Breast epithelium (tissue), 4 donors: ENCODE results near the gene GRIP1. TPM values are rescaled to one million over a fixed set of nuclear protein-coding genes. Genes with fewer than 3 reads are reported as not detected.

Experiments
- DNase-seq, 2 donors: peaks; one replicate each; pipeline ENCODE4 v3.0.0-alpha.2; 2019; ENCODE audit warnings: low spot score in 2 of 2
- H3K27ac ChIP-seq, 2 donors: fragments of 200-600 bp; sonication (generic) in 1 of 2; one replicate each; pipeline ENCODE4 v1.5.1; 2016 to 2019; ENCODE audit warnings: mild to moderate bottlenecking in 1 of 2
- H3K27me3 ChIP-seq, 2 donors: fragments of 200-600 bp; sonication (generic) in 1 of 2; one replicate each; pipeline versions ENCODE4 v1.5.1 to v1.6.0; 2017 to 2019; ENCODE audit warnings: control low read depth in 1 of 2, mild to moderate bottlenecking in 1 of 2
- H3K36me3 ChIP-seq: fragments of 200-600 bp; one replicate; pipeline ENCODE4 v1.5.1; 2019
- H3K4me1 ChIP-seq, 2 donors: fragments of 200-600 bp; sonication (generic); one replicate each; pipeline ENCODE4 v1.5.1; 2016 to 2019; ENCODE audit warnings: control low read depth in 1 of 2
- H3K4me3 ChIP-seq, 3 donors: fragments of 200-600 bp; sonication (generic); 1 replicate in 2 of 3; 2 replicates in 1 of 3; pipeline ENCODE4 v1.5.1; 2016 to 2019; ENCODE audit warnings: mild to moderate bottlenecking in 3 of 3, moderate library complexity in 2 of 3
- H3K9me3 ChIP-seq, 2 donors: fragments of 200-600 bp; sonication (generic) in 1 of 2; one replicate each; pipeline ENCODE4 v1.5.1; 2016 to 2019; ENCODE audit warnings: control low read depth in 1 of 2
- CTCF ChIP-seq, 3 donors: fragments of 450-650 bp; IDR thresholded peaks; one replicate each; pipeline ENCODE4 v1.5.1; 2016 to 2017; ENCODE audit warnings: antibody characterized with exemption in 3 of 3, mild to moderate bottlenecking in 3 of 3, moderate library complexity in 3 of 3
- POLR2A ChIP-seq: fragments of 450-650 bp; IDR thresholded peaks from one replicate; pipeline ENCODE4 v1.6.1; 2016; ENCODE audit warnings: antibody characterized with exemption, mild to moderate bottlenecking, moderate library complexity
- POLR2AphosphoS5 ChIP-seq, 3 donors: sonication (generic); formaldehyde crosslinking; IDR thresholded peaks; one replicate each; pipeline ENCODE4 v1.6.1; 2017; ENCODE audit warnings: antibody characterized with exemption in 3 of 3
- intact Hi-C: fragments of 100-400 bp; cut with DNase I; formaldehyde crosslinking; loops from one replicate; pipeline ENCODE4 v1.15.1; 2023; ENCODE audit warnings: low total_unique reads
- total RNA-seq, 3 donors: library from RNA; depleted of rRNA; stranded (reverse); fragments of >200 nt; gene quantifications; one replicate each; pipeline ENCODE4 v1.1.0, GENCODE V29; 2016

The GRIP1 gene
- total RNA-seq, 3 donors from 2014 or later: 0.48 to 6.3 (median 2.9) TPM

- TF ChIP-seq POLR2AphosphoS5 (IDR thresholded peaks at IDR 0.05) (no peak), CTCF (IDR thresholded peaks at IDR 0.05) (no peak), POLR2A (no peak)
- Histone ChIP-seq H3K9me3 (no peaks in the 10 kb centered on the region), H3K4me1 (no peaks in the 10 kb centered on the region), H3K4me3 (no peak overlapping the region), H3K27ac (no peak overlapping the region), H3K36me3 (no peaks in the 10 kb centered on the region), H3K27me3 (no peaks in the 10 kb centered on the region)
- intact Hi-C loops: no loop called here
- DNase-seq: no peak
Observed at GRCh38 chr12:66648033-66648735, 30.7 kb downstream of the GRIP1 start.

GRCh38 chr12:66647034-66647691 lies 31.7 kb downstream of the GRIP1 start:
- Histone ChIP-seq H3K27me3 (no peaks in the 10 kb centered on the region), H3K4me1 (no peaks in the 10 kb centered on the region), H3K4me3 (no peak overlapping the region), H3K9me3 (no peaks in the 10 kb centered on the region), H3K27ac (no peak overlapping the region), H3K36me3 (no peaks in the 10 kb centered on the region)
- TF ChIP-seq POLR2A: no peak
- no peak for TF ChIP-seq CTCF (IDR thresholded peaks at IDR 0.05)
- no peak for TF ChIP-seq POLR2AphosphoS5 (IDR thresholded peaks at IDR 0.05)
- no peak for DNase-seq
- intact Hi-C loops: no loop called here

GRCh38 chr12:66644151-66644550 lies 34.7 kb downstream of the GRIP1 start:
- intact Hi-C loops: no loop called here
- no peaks in the 10 kb centered on the region for H3K36me3 ChIP-seq
- no peak overlapping the region for H3K27ac ChIP-seq
- H3K4me1 ChIP-seq: no peaks in the 10 kb centered on the region
- H3K27me3 ChIP-seq: no peaks in the 10 kb centered on the region
- DNase-seq: no peak
- TF ChIP-seq CTCF (IDR thresholded peaks at IDR 0.05) (no peak), POLR2AphosphoS5 (IDR thresholded peaks at IDR 0.05) (no peak), POLR2A (no peak)
- no peak overlapping the region for H3K4me3 ChIP-seq
- H3K9me3 ChIP-seq: no peaks in the 10 kb centered on the region

GRCh38 chr12:66640691-66641460 lies 38.0 kb downstream of the GRIP1 start:
- Histone ChIP-seq H3K27me3 (no peaks in the 10 kb centered on the region), H3K36me3 (no peaks in the 10 kb centered on the region), H3K4me3 (no peak overlapping the region), H3K9me3 (no peaks in the 10 kb centered on the region), H3K27ac (no peak overlapping the region), H3K4me1 (no peaks in the 10 kb centered on the region)
- intact Hi-C loops: no loop called here
- TF ChIP-seq CTCF (IDR thresholded peaks at IDR 0.05): no peak
- no peak for TF ChIP-seq POLR2AphosphoS5 (IDR thresholded peaks at IDR 0.05)
- TF ChIP-seq POLR2A: no peak
- no peak for DNase-seq

- no peak for DNase-seq
- intact Hi-C loops: no loop called here
- H3K9me3 ChIP-seq: no peaks in the 10 kb centered on the region
- no peaks in the 10 kb centered on the region for H3K27me3 ChIP-seq
- no peak for TF ChIP-seq POLR2AphosphoS5 (IDR thresholded peaks at IDR 0.05)
- no peak for TF ChIP-seq CTCF (IDR thresholded peaks at IDR 0.05)
- no peak for TF ChIP-seq POLR2A
- H3K4me1 ChIP-seq: no peaks in the 10 kb centered on the region
- no peak overlapping the region for H3K27ac ChIP-seq
- no peaks in the 10 kb centered on the region for H3K36me3 ChIP-seq
- no peak overlapping the region for H3K4me3 ChIP-seq
Observed at GRCh38 chr12:66638666-66639065, 40.2 kb downstream of the GRIP1 start.
